OCI-M1 (cell line): ENCODE measurements around the gene ITGB8.
A peak's percentile ranks its signal among the peaks of the same experiment; 100 is the strongest.

Experiments used
- DNase-seq: peaks from one replicate; lab custom pipeline; 2025; lab: John Stamatoyannopoulos, UW

The ITGB8 gene

GRCh38 chr7:20430664-20431063, 100.0 kb downstream of the ITGB8 start:
- DNase-seq: no peak

- DNase-seq: no peak
Measured at GRCh38 chr7:20431146-20431545, 100.4 kb downstream of the ITGB8 start.

GRCh38 chr7:20432071-20432470, 101.4 kb downstream of the ITGB8 start:
- peak; percentile 27 for DNase-seq

- DNase-seq: no peak
Measured at GRCh38 chr7:20435305-20435704, 104.6 kb downstream of the ITGB8 start.

GRCh38 chr7:20438248-20438647, 107.5 kb downstream of the ITGB8 start:
- DNase-seq: peak; percentile 11

GRCh38 chr7:20438694-20439376, 108.1 kb downstream of the ITGB8 start:
- DNase-seq: peak; percentile 52

- DNase-seq: peak; percentile 26
Measured at GRCh38 chr7:20439416-20440185, 108.9 kb downstream of the ITGB8 start.

- peak; percentile 47 for DNase-seq
Measured at GRCh38 chr7:20440472-20441105, 109.9 kb downstream of the ITGB8 start.

- DNase-seq: no peak
Measured at GRCh38 chr7:20441346-20441745, 110.6 kb downstream of the ITGB8 start.

GRCh38 chr7:20441991-20442441, 111.3 kb downstream of the ITGB8 start:
- DNase-seq: no peak

GRCh38 chr7:20442951-20443350, 112.3 kb downstream of the ITGB8 start:
- no peak for DNase-seq

GRCh38 chr7:20444030-20444800, 113.5 kb downstream of the ITGB8 start:
- DNase-seq: no peak

- DNase-seq: no peak
Measured at GRCh38 chr7:20447021-20447650, 116.4 kb downstream of the ITGB8 start.

- no peak for DNase-seq
Measured at GRCh38 chr7:20449176-20449575, 118.5 kb downstream of the ITGB8 start.

GRCh38 chr7:20450536-20450935, 119.8 kb downstream of the ITGB8 start:
- DNase-seq: no peak

GRCh38 chr7:20454202-20454601, 123.5 kb downstream of the ITGB8 start:
- no peak for DNase-seq

- no peak for DNase-seq
Measured at GRCh38 chr7:20456701-20457100, 126.0 kb downstream of the ITGB8 start.

- peak; percentile 20 for DNase-seq
Measured at GRCh38 chr7:20458521-20458920, 127.8 kb downstream of the ITGB8 start.

- DNase-seq: no peak
Measured at GRCh38 chr7:20459419-20459818, 128.7 kb downstream of the ITGB8 start.

- DNase-seq: no peak
Measured at GRCh38 chr7:20464891-20465290, 134.2 kb downstream of the ITGB8 start.
